HG02973 (cell line): ENCODE data around the gene IGBP1.
"Not testable (repeated sequence)": the region's sequence is repeated elsewhere in the genome, so short reads cannot be mapped to it uniquely, and the experiment has no call there.

Source experiments
- ATAC-seq: cut with Tn5 transposase; IDR thresholded peaks from one replicate; pipeline ENCODE4 v1.9.1; 2021; ENCODE audit warnings: moderate library complexity; ENCODE audit not compliant: unreplicated experiment

The IGBP1 gene

GRCh38 chrX:70166601-70167590 is 33.6 kb downstream of the IGBP1 start:
- no peak for ATAC-seq

- ATAC-seq: no peak
Measured at GRCh38 chrX:70168238-70169188, 35.3 kb downstream of the IGBP1 start.

DNA sequence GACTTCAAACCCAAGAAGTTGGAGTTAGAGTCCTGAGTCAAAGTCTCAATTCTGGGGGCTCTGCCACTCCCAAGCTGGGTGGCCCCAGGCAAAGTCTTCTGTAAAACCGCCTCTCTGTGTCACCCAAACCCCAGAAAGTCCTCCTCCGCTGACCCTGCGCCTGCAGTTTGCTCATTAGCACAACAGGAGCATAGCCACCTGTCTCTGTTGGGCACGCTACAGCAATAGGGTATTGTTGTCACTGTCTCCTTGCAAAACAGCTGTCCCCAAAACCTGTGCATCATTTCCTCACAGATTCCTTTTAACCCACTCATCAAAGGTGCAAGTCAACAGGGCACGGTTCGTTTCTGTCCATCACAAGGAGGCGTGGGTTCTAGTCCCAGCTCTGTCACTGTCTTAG is 36.0 kb downstream of the IGBP1 start:
- ATAC-seq: no peak

DNA sequence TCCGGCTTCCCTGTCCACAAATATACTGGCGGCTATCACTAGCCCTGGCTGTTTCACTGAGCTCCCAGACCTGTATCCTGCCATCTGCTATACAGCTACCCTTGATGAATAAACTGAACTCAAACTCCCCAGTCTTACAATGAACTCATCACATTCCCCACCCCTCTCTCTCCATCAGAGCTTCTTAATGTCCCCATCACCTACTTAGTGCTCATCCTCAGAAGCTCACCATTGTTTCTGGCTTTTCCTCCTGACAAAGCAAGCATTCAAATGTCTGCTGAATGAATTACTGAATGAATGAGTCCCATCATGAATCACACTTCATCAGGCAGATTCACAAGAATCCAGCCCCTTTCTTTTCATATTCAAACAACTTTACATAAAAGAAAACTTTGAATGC is 38.4 kb downstream of the IGBP1 start:
- no peak for ATAC-seq

- ATAC-seq: no peak
Measured at GRCh38 chrX:70172221-70172620, 39.0 kb downstream of the IGBP1 start.

GRCh38 chrX:70172964-70173363 is 39.7 kb downstream of the IGBP1 start:
- no peak for ATAC-seq

GRCh38 chrX:70174754-70175153 is 41.5 kb downstream of the IGBP1 start:
- no peak for ATAC-seq

GRCh38 chrX:70175338-70175737 is 42.1 kb downstream of the IGBP1 start:
- no peak for ATAC-seq

GRCh38 chrX:70176938-70177533 is 43.8 kb downstream of the IGBP1 start, which contains the start of gene DGAT2L6:
DGAT2L6 (plus strand) TSS chrX:70177483; CDS start chrX:70177583, 100 bp downstream.
- ATAC-seq: no peak

DNA sequence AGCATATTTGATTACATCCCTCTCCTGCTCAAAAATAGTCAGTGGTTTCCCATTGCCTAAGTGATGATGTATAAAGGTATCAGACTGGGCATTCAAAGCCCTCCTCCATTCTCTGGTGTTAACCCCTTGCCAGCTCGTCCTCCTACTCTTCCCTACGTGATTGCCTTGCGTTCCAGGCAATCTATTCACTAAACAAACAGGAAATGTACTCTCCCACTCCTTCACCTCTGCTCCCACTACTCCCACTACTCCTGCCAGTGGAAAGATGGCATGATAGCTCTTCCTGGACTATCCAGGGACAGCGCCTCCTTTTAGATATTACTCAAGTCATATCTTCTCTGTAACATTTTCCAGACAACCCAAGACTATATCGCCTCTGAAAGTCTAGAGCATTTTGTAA is 49.8 kb downstream of the IGBP1 start:
- no peak for ATAC-seq

- ATAC-seq: no peak
Measured at GRCh38 chrX:70190225-70190624, 57.0 kb downstream of the IGBP1 start.

- no peak for ATAC-seq
Measured at GRCh38 chrX:70196961-70197720, 63.9 kb downstream of the IGBP1 start.

GRCh38 chrX:70201732-70202131 is 68.5 kb downstream of the IGBP1 start:
- ATAC-seq: no peak

DNA sequence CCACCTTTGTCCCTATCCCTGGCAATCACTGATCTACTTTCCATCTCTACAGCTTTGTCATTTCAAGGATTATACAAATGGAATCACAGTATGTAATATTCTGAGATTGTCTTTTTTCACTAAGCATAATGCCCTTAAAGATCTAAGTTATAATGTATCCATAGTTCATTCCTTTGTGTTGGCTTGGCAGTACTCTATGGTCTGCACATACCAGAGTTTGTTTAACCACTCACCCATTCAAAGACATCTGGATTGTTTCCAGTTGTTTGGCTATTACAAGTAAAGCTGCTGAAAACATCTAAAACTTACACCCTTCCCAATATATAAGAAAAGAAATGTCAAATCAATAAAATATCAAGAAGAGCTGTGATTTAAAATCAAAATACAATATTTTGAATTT is 75.2 kb downstream of the IGBP1 start:
- no peak for ATAC-seq

- not testable (repeated sequence) for ATAC-seq
Measured at GRCh38 chrX:70209570-70209969, 76.3 kb downstream of the IGBP1 start.
